Esophagus muscularis mucosa (tissue), 4 donors: ENCODE measurements around the gene POU3F3.

ENCODE experiments used
- CTCF ChIP-seq, 3 experiments: fragments of 200-600 bp in 2 of 3; fragments of 450-650 bp in 1 of 3; sonication (generic) in 2 of 3; IDR thresholded peaks; one replicate each; pipeline ENCODE4 v1.5.1; 2017 to 2019; ENCODE audit warnings: antibody characterized with exemption in 3 of 3, mild to moderate bottlenecking in 2 of 3, moderate library complexity in 1 of 3
- EP300 ChIP-seq: sonication (generic); formaldehyde crosslinking; IDR thresholded peaks from one replicate; pipeline ENCODE4 v1.6.1; 2017; ENCODE audit warnings: antibody characterized with exemption
- POLR2A ChIP-seq: fragments of 450-650 bp; IDR thresholded peaks from one replicate; pipeline ENCODE4 v1.6.1; 2017; ENCODE audit warnings: antibody characterized with exemption, moderate library complexity, mild to moderate bottlenecking, low read depth
- POLR2AphosphoS5 ChIP-seq, 2 donors: sonication (generic); formaldehyde crosslinking; IDR thresholded peaks; one replicate each; pipeline ENCODE4 v1.6.1; 2017; ENCODE audit warnings: antibody characterized with exemption in 2 of 2

DNA sequence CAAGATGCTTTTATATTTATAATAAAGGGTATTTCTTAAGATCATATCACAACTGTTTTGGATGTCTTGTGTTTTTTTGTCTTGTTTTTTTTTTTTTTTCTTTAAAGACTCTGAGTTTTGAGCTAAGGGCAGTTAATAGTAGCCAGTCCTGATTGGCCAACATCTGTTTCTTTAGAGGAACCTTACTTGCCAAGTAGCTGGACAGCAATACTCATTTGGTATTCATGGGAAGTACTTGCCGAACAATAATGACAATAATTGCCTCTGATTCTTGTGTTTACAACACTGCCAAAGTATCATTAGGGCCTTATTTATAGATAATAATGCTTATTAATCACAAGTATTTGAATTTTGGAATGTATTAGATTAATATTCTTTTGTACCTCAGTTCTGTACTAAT lies 17.1 kb upstream of the POU3F3 start:
- TF ChIP-seq CTCF (IDR thresholded peaks at IDR 0.05) (no peak), POLR2A (no peak), EP300 (no peak), POLR2AphosphoS5 (IDR thresholded peaks at IDR 0.05) (no peak)
